Gastrocnemius medialis (tissue), 4 donors: ENCODE measurements around the gene PPARA.

ENCODE experiments used
- POLR2A ChIP-seq, 2 donors: fragments of 450-650 bp; IDR thresholded peaks; one replicate each; pipeline ENCODE4 v1.6.1; 2017; ENCODE audit warnings: antibody characterized with exemption in 2 of 2, mild to moderate bottlenecking in 2 of 2, moderate library complexity in 2 of 2
- TF ChIP-seq, protein P1 (sequence below), 5 experiments: fragments of 450-650 bp in 3 of 5; fragments of 200-600 bp in 2 of 5; sonication (generic) in 2 of 5; IDR thresholded peaks in 4 of 5; conservative IDR thresholded peaks in 1 of 5; 1 replicate in 4 of 5; 2 replicates in 1 of 5; pipeline ENCODE4 v1.5.1; 2016 to 2019; ENCODE audit warnings: antibody characterized with exemption in 5 of 5, mild to moderate bottlenecking in 3 of 5, moderate library complexity in 3 of 5

DNA sequence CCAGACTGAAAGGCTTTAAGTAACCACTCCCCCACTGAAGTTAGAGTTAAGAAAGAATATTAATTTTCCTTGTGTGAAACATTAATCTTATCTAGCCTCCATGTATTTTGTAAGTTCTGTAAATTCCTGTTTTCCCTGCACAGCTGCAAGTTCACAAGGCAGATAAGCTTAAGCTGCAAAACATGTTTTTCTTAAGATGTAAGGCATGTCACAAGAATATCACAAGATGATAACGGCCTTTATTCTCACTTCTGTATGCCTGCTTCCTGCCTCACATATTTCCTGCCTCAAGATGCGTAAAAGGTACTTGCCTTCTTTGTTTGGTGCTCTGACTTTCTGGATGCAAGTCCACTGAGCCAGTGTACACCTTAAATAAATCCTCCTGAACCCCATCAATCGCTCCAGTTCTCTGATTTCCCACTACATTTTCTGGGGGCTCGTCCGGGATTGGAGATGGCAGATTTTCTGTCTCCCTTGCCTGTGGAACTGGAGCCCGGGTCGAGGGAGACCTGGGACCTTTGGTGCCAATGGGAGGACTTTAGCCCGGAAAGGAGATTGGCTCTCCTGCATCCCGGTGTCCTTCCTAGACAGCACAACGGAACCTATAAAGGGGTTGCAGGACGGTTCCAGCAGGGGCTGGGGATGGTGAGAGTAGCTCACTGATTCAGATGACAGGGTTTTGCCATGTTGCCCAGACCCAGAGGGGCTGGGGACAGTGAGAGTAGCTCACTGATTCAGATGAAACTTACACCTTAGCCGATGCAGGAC, 30.2 kb downstream of the PPARA start:
- no peak for TF ChIP-seq POLR2A (IDR thresholded peaks at IDR 0.05)
- TF ChIP-seq, protein P1, sequence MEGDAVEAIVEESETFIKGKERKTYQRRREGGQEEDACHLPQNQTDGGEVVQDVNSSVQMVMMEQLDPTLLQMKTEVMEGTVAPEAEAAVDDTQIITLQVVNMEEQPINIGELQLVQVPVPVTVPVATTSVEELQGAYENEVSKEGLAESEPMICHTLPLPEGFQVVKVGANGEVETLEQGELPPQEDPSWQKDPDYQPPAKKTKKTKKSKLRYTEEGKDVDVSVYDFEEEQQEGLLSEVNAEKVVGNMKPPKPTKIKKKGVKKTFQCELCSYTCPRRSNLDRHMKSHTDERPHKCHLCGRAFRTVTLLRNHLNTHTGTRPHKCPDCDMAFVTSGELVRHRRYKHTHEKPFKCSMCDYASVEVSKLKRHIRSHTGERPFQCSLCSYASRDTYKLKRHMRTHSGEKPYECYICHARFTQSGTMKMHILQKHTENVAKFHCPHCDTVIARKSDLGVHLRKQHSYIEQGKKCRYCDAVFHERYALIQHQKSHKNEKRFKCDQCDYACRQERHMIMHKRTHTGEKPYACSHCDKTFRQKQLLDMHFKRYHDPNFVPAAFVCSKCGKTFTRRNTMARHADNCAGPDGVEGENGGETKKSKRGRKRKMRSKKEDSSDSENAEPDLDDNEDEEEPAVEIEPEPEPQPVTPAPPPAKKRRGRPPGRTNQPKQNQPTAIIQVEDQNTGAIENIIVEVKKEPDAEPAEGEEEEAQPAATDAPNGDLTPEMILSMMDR (IDR thresholded peaks at IDR 0.05 in 4 of 5, conservative IDR thresholded peaks at IDR 0.05 in 1 of 5) = no peak
